ENCODE measurements around the gene RASAL2. TPM values are rescaled to one million over a fixed set of nuclear protein-coding genes. Genes with fewer than 3 reads are reported as not detected.
"Not testable (repeated sequence)": the region's sequence is repeated elsewhere in the genome, so short reads cannot be mapped to it uniquely, and the experiment has no call there.

The RASAL2 gene
- total RNA-seq, 1 donor from 2014 or later = 7.7 TPM

DNA sequence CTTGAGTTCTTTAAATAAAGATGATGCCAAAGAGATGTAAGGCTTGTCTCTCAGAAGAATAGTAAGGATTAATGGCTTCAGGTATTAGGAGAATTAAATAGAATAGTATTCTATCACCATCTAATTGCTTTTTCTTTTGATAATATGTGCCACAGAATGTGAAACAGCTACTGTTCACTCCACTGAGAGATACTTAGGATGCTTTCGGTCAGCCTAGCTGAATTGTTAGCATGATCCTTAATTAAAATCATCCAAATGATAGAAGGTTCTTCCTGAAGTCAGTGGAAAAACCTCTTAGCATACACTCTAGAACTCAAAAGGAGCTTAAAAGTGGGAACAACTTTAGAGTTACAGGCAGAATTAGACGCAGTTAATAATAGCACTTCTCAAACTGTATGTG is 97.0 kb downstream of the RASAL2 start:
- TF ChIP-seq CTCF (conservative IDR thresholded peaks at IDR 0.05; ENCODE audit: low read depth, low read length) = no peak
- no peak overlapping the region for H3K4me3 ChIP-seq (ENCODE audit: low read depth, low read length)
- DNase-seq (ENCODE audit: low read depth) = no peak

- no peak overlapping the region for H3K4me3 ChIP-seq (ENCODE audit: low read depth, low read length)
- no peak for TF ChIP-seq CTCF (conservative IDR thresholded peaks at IDR 0.05; ENCODE audit: low read depth, low read length)
- peak; percentile 67 for DNase-seq (ENCODE audit: low read depth)
These were observed 98.8 kb downstream of the RASAL2 start for GRCh38 chr1:178192686-178193085.

DNA sequence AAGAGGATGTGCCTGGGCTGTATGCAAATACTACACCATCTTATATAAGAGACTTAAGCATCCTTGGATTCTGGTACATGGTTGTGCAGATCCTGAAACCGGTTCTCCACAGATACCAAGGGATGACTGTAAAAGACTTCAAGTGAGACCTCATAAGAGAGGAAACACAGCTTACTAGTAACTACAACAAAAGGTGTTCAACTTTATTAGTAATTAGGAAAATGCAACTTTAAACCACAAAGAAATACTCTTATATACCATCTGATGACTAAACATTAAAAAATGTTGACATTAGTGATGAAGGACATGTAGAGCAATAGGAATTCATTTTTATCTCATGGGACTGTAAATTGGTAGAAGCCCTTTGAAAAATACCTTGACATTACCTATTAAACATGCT is 102.7 kb downstream of the RASAL2 start:
- TF ChIP-seq CTCF (conservative IDR thresholded peaks at IDR 0.05; ENCODE audit: low read depth, low read length) = no peak
- DNase-seq (ENCODE audit: low read depth) = no peak
- H3K4me3 ChIP-seq (ENCODE audit: low read depth, low read length) = no peak overlapping the region

- not testable (repeated sequence) for DNase-seq (ENCODE audit: low read depth); H3K4me3 ChIP-seq (ENCODE audit: low read depth, low read length)
These were observed 108.2 kb downstream of the RASAL2 start for GRCh38 chr1:178202095-178202494.

DNA sequence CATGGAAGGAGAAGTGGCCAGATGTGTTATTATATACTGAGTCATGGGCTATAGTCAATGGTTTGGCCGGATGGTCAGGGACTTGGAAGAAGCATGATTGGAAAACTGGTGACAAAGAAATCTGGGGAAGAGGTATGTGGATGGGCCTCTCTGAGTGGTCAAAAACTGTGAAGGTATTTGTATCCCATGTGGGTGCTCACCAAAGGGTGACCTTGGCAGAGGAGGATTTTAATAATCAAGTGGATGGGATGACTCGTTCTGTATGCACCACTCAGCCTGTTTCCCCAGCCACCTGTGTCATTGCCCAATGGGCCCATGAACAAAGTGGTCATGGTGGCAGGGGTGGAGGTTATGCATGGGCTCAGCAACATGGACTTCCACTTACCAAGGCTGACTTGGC is 108.6 kb downstream of the RASAL2 start:
- not testable (repeated sequence) for DNase-seq (ENCODE audit: low read depth); H3K4me3 ChIP-seq (ENCODE audit: low read depth, low read length)

GRCh38 chr1:178208269-178208856 is 114.5 kb downstream of the RASAL2 start:
- not testable (repeated sequence) for H3K4me3 ChIP-seq (ENCODE audit: low read depth, low read length); DNase-seq (ENCODE audit: low read depth)

DNA sequence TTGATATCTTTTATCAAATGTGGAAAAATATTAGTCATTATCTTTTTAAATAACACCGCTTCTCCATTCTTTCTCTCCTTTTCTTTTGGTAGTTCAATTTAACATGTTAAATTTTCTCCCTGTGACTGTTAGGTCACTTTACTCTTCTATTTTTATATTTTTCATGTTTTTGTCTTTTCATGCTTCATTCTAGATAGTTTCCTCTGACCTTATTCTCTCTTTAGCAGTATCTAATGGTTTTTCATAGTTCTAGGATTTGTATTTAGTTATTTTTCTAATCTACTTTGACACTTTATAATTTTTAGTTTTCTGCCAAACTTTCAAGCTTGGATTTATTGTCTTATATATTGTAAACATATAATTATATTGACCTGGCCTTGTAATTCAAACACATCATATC is 116.0 kb downstream of the RASAL2 start:
- H3K4me3 ChIP-seq (ENCODE audit: low read depth, low read length) = no peak overlapping the region
- DNase-seq (ENCODE audit: low read depth) = no peak
- no peak for TF ChIP-seq CTCF (conservative IDR thresholded peaks at IDR 0.05; ENCODE audit: low read depth, low read length)

- TF ChIP-seq CTCF (conservative IDR thresholded peaks at IDR 0.05; ENCODE audit: low read depth, low read length) = no peak
- DNase-seq (ENCODE audit: low read depth) = no peak
- H3K4me3 ChIP-seq (ENCODE audit: low read depth, low read length) = no peak overlapping the region
These were observed 124.6 kb downstream of the RASAL2 start for GRCh38 chr1:178218550-178218949.

DNA sequence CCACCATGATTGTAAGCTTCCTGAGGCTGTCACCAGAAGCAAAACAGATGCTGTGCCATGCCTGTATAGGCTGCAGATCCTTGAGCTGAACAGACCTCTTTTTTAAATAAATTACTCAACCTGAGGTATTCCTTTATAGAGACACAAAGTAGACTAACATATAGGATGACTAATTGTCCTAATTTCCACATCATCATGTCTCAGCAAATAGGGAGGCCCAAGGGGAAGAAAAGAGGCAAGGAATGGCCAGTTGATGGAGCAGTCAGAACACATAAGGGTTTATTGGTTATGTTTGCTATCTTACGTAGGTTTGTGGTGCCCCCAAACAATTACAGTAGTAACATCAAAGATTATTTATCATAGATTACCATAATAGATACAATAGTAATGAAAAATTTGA is 126.2 kb downstream of the RASAL2 start:
- TF ChIP-seq CTCF (conservative IDR thresholded peaks at IDR 0.05; ENCODE audit: low read depth, low read length) = no peak
- no peak overlapping the region for H3K4me3 ChIP-seq (ENCODE audit: low read depth, low read length)
- no peak for DNase-seq (ENCODE audit: low read depth)

Measured in epithelial cell of proximal tubule (primary cell).